Tibial nerve (tissue), 4 donors: ENCODE results near the gene HSPB9.

Experiments
- CTCF ChIP-seq, 5 experiments: fragments of 200-600 bp in 3 of 5; fragments of 450-650 bp in 2 of 5; sonication (generic) in 3 of 5; IDR thresholded peaks; one replicate each; pipeline ENCODE4 v1.5.1; 2016 to 2019; ENCODE audit warnings: antibody characterized with exemption in 5 of 5, mild to moderate bottlenecking in 3 of 5, moderate library complexity in 2 of 5
- EP300 ChIP-seq, 2 donors: sonication (generic); formaldehyde crosslinking; IDR thresholded peaks; one replicate each; pipeline ENCODE4 v1.6.1; 2017; ENCODE audit warnings: antibody characterized with exemption in 2 of 2, mild to moderate bottlenecking in 1 of 2
- POLR2A ChIP-seq, 2 donors: fragments of 450-650 bp; IDR thresholded peaks; one replicate each; pipeline ENCODE4 v1.6.1; 2017; ENCODE audit warnings: antibody characterized with exemption in 2 of 2, mild to moderate bottlenecking in 2 of 2, moderate library complexity in 2 of 2

DNA sequence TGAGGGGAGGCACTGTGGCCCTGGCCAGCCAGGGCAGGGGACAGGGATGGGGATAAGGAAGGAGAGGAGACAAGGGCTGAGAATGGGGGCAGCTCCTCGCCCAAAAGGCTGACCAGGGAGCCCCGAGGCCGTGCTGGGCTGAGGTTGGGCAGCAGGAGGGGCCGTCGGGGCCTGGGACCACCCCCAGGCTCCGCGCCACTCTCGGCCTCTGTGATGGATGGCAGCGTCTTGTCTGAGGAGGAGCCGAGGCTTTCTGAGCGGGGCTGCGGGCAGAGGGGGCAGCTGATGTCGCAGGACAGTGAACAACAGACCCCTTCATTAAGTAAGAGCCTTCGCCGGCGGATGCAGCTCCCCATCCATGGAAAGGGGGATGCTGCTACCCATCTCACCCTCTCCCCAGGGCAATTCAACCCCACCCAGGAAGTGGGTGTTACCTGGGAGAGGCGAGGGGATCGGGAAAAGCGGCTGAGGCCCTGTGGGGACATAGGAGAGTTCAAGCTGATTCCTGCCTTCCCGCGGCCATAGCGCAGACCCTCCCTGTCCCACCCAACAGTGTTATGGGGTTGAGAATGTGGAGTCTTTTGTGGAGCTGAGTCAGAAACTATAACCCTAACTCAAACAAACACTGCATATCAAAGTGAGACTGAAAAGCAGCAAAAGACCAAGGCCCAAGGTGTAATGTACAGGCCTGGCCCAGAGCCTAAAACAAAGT lies 41.2 kb downstream of the HSPB9 start:
- TF ChIP-seq CTCF (IDR thresholded peaks at IDR 0.05) (no peak), EP300 (IDR thresholded peaks at IDR 0.05) (no peak), POLR2A (IDR thresholded peaks at IDR 0.05) (no peak)
